NCI-H2196 (cell line): ENCODE measurements around the gene WNT9A.
A peak's percentile ranks its signal among the peaks of the same experiment; 100 is the strongest.

Source experiments
- DNase-seq: peaks from one replicate; lab custom pipeline; 2025; ENCODE audit not compliant: unreplicated experiment; lab: John Stamatoyannopoulos, UW

Gene WNT9A

DNA sequence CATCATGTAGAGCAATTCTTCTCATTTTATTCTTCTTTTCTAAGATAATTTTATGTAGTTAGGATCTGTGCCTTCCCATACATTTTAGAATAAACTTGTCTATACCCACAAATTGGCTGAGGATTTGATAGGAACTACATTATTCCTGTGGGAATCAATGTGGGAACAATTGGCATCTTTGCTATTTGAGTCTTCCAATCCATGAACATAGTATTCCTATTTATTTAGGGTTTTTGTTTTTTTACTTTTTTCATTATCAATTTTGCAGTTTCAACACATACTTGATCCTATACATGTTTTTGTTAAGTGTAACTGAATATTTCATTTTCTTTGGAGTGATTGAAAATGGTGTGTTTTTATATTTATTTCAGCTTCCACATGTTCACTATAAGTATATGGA lies 8.1 kb upstream of the WNT9A start:
- no peak for DNase-seq

DNA sequence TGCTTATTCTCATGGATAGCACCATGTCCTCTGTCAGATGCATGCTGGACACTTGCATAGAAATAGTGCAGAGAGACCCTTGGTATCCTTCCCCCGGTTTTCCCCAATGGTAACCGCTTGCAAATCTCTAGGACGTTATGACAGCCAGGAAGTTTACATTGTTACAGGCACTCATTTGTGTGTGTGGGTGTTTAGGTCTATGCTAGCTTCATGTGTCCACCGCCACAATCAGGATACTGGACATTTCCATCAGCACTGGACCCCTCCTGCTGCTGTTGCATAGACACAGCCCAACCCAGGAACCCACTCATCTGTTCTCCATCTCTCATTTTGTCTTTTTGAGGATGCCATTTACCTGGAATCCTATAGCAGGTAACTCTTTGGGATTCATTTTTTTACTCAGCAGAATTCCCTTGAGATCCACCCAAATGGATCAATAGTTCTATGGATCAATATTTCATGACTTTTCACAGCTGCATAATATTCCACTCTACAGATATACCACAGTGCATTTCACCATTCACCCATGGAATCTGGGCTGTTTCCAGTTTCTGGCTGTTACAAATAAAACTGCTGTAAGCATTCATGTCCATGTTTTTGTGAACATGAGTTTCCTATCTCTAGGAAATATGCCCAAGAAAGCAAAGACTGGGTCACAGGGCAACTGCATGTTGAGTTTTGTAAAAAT lies 6.6 kb upstream of the WNT9A start:
- DNase-seq: no peak

GRCh38 chr1:227953022-227953412 lies 5.3 kb upstream of the WNT9A start:
- DNase-seq: no peak

DNA sequence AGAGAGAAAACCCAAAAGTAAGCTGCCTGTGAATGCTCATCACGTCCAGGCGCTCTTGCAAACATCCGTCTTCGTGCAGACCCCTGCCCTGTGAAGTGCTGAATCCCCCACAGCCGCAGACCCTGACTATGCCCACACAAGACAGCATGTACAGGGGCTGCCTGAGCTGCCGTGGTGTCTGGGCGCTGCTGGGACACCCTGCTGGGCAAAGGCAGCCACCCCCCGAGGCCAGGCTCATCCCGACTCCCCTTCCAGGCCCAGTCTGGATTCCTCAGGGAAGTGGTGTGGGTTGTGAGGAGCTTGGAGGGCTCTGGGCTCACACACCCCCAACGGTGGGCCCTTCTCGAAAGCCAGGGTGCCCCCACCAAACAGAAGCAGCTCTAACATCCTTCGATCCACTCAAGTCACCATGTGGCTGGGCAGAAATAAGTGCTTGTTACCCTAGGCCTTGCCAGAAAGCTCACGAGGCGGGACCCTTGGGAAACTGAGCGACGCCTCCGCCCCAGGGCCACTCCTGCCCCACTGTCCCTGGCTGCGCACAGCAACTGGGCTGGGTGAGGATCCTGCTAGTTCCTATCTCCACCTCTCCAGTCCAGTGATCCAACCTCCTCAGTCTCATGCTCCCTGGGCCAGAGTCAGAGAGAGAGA lies 4.8 kb upstream of the WNT9A start:
- DNase-seq: no peak

DNA sequence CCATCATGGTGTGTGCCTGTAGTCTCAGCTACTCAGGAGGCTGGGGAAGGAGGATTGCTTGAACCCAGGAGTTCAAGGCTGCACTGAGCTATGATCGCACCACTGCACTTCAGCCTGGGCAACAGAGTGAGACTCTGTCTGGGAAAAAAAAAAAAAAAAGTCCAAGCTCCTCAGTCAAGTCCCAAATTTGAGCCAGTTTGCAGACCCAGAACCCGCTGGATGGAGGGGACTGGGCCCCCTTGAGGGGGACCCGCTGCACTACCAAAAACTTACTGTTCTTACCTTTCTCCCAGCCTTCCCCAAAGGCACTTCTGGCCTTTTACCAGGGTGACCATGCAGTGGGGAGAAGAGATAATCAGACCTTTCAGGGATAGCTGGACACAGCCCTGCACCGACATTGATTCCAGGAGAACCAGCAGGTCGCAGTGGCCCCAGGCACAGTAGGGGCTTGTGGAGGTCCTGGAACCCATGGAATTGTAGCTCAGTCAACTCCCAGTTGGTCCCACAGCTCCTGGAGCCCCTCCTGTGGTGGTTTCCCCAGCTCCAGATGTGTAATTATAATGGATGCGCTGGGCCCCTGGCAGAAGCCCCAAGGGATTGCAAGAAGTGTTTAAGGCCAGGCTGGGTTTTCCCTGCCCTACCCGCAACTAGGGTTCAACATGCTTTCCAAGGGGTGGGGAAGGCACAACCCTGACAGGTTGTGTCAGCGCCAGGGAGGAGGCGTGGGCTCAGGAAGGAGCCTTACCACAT lies 4.1 kb upstream of the WNT9A start:
- no peak for DNase-seq

GRCh38 chr1:227950735-227951346 lies 3.1 kb upstream of the WNT9A start:
- DNase-seq: no peak

- DNase-seq: no peak
Measured at GRCh38 chr1:227949954-227950734, 2.4 kb upstream of the WNT9A start.

GRCh38 chr1:227949341-227949921 lies 1.7 kb upstream of the WNT9A start:
- no peak for DNase-seq

DNA sequence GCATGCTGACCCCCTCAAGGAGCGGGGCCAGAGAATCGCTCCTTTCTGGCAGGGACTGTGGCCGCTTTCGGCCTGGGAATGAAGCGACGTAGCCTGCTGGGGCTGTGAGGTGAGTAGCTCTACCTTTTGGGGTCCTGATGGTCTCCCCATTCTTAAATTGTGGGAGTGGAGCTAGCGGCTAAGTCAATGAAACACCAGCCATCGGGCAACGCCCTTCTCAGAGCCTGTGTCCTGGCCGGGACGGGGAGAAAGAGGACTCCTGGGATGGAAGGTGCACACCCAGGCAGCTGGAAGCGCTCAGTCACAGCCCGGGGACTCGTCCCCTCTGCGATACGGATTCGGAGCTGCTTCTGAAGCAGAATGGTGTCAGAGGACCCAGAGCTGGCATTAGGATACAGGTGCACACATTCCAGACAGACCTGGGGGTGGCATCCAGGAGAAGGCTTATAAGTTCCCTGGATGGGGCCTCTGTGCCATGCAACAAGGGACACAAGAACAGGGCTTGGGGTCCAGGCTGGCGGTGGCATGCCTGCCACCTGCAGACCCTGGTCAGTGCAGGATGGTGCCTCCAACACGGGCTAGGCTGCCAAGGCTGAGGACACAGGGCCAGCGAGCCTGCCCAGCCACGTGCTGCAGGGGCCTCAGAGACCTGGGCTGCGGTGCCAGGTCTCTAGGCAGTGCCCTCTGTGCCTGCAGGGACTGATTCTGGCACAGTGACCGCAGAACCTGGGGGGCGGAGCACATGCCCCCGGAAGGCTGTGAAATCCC lies 945 bp upstream of the WNT9A start:
- DNase-seq: no peak

GRCh38 chr1:227947386-227947675 lies 401 bp downstream of the WNT9A start:
- DNase-seq: no peak

- peak; percentile 91 for DNase-seq
Measured at GRCh38 chr1:227946624-227947385, 927 bp downstream of the WNT9A start.

GRCh38 chr1:227945891-227946623 lies 1.7 kb downstream of the WNT9A start:
- DNase-seq: peak; percentile 77

DNA sequence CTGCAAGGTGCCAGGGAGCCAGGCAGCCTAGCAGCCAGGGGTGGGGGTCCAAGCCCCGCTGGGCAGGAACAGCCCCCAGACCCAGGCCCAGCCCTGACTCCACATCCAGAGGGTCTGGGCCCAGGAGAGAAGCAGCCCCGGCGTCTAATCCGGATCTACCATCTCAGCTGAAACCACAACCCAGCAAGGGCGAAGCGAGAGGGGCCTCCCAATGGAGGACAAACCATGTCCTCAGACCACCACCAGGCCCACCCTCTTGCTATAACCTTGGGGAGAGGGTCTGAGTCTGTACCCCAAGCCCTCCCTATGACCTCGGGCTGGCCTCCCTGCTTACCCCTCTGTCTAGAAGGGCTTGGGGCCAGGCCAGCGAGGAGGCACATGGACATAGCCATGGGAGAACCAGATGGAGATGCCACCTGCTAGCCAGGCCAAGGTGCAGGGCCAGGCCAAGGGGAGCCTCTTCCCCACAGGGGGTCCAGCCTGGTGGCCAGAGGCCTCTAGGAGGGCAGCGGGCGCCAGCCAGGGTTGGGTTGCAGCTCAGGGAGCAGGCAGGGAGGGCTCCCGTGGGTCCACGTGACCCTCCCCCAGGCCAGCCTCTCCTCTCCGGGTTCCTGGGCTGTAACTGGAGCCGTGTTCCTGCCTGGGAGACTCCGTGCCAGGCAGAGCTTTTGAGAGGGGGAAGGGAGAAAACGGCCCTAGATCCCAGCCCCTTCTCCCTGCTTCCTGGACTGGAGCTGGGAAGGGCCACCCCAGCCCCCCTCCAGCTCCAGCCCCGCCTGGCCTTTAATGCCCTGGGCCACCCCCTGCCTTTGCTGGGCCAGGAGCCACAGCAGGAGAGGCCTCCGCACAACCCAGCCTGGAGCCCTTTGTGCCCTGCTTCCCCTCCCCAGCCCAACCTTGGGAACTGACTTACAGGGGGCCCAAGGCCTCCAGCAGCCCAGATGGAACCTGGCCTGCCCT lies 2.5 kb downstream of the WNT9A start:
- DNase-seq: peak; percentile 80

GRCh38 chr1:227944090-227944930 lies 3.4 kb downstream of the WNT9A start:
- DNase-seq: no peak

DNA sequence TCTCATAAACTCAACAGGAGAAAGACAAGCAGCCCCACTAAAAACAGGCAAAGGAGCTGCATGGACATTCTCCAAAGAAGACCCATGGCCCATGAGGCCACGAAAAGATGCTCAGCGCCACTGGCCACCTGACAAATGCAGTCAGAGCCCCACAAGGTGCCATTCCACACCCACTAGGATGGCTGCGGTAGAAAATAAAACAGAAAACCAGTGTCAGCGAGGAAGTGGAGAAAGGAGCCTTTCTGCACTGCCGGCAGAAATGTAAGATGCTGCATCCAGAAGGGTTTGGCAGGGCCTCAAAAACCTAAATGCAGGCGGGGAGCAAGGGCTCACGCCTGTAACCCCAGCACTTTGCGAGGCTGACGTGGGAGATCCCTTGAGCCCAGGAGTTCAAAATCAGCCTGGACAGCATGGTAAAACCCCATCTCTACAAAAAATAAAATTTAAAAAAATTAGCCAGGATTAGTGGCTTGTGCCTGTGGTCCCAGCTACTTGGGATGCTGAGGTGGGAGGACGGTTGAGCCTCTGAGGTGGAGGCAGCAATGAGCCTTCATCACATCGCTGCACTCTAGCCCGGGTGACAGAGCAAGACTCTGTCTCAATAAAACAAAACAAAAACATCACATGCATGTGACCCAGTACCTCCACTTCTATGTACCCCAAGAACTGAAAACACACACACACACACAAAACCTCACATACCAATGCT lies 4.2 kb downstream of the WNT9A start:
- no peak for DNase-seq

GRCh38 chr1:227942716-227943261 lies 4.9 kb downstream of the WNT9A start:
- no peak for DNase-seq
